ENCODE results near the gene RXRB. TPM values are rescaled to one million over a fixed set of nuclear protein-coding genes. Genes with fewer than 3 reads are reported as not detected.

The RXRB gene
- total and polyA plus RNA-seq, 2 of the 13 experiments (the other 11 are each of a cell fraction or from before 2014, with no cell fraction given): 26.7 to 55.7 TPM

- 0 out of 2 replicates have a peak, but pooled peaks have one; percentile 47 for TF ChIP-seq ZNF335 (CRISPR knock-in tag; IDR thresholded peaks at IDR 0.05)
- TF ChIP-seq YY1 (IDR thresholded peaks at IDR 0.05; ENCODE audit: insufficient read depth, insufficient replicate concordance, low read depth, low read length): peak; percentile 42
- TF ChIP-seq KAT8 (CRISPR knock-in tag; IDR thresholded peaks at IDR 0.05): peak; percentile 41; the same call in 1 of the 2 replicates
- no peak for TF ChIP-seq IKZF1 (IDR thresholded peaks at IDR 0.05)
- peak; percentile 51; the same call in 1 of the 2 replicates for TF ChIP-seq KMT2A (CRISPR knock-in tag; IDR thresholded peaks at IDR 0.05)
- TF ChIP-seq ZNF329 (CRISPR knock-in tag; IDR thresholded peaks at IDR 0.05; ENCODE audit: low read depth): 0 out of 2 replicates have a peak, but pooled peaks have one; percentile 31
- no peak for TF ChIP-seq SRF (IDR thresholded peaks at IDR 0.05; ENCODE audit: low read depth, low read length)
- TF ChIP-seq PREB (CRISPR knock-in tag; IDR thresholded peaks at IDR 0.05): no peak
- TF ChIP-seq ZNF124 (CRISPR knock-in tag; IDR thresholded peaks at IDR 0.05): peak; percentile 48; the same call in 1 of the 2 replicates
- TF ChIP-seq ZNF232 (CRISPR knock-in tag; IDR thresholded peaks at IDR 0.05; ENCODE audit: borderline replicate concordance): peak; percentile 62; the same call in 1 of the 2 replicates
- no peak for TF ChIP-seq ZNF710 (CRISPR knock-in tag; IDR thresholded peaks at IDR 0.05; ENCODE audit: borderline replicate concordance)
- peak; percentile 67 for TF ChIP-seq SAP130 (CRISPR knock-in tag; IDR thresholded peaks at IDR 0.05; ENCODE audit: low read depth)
- TF ChIP-seq BRF2 (CRISPR knock-in tag; IDR thresholded peaks at IDR 0.05): no peak
- no peak for TF ChIP-seq ZNF3 (CRISPR knock-in tag; IDR thresholded peaks at IDR 0.05)
- TF ChIP-seq ZNF44 (CRISPR knock-in tag; IDR thresholded peaks at IDR 0.05): no peak
- no peak; the same call in 1 of the 2 replicates for TF ChIP-seq YEATS2 (CRISPR knock-in tag; IDR thresholded peaks at IDR 0.05; ENCODE audit: borderline replicate concordance)
- TF ChIP-seq, protein P1, sequence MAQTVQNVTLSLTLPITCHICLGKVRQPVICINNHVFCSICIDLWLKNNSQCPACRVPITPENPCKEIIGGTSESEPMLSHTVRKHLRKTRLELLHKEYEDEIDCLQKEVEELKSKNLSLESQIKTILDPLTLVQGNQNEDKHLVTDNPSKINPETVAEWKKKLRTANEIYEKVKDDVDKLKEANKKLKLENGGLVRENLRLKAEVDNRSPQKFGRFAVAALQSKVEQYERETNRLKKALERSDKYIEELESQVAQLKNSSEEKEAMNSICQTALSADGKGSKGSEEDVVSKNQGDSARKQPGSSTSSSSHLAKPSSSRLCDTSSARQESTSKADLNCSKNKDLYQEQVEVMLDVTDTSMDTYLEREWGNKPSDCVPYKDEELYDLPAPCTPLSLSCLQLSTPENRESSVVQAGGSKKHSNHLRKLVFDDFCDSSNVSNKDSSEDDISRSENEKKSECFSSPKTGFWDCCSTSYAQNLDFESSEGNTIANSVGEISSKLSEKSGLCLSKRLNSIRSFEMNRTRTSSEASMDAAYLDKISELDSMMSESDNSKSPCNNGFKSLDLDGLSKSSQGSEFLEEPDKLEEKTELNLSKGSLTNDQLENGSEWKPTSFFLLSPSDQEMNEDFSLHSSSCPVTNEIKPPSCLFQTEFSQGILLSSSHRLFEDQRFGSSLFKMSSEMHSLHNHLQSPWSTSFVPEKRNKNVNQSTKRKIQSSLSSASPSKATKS (CRISPR knock-in tag; IDR thresholded peaks at IDR 0.05): no peak
- TF ChIP-seq ZNF580 (CRISPR knock-in tag; IDR thresholded peaks at IDR 0.05; ENCODE audit: borderline replicate concordance, low read depth): no peak
- no peak for TF ChIP-seq TBX3 (IDR thresholded peaks at IDR 0.05; ENCODE audit: borderline replicate concordance)
- no peak for TF ChIP-seq ZNF703 (CRISPR knock-in tag; IDR thresholded peaks at IDR 0.05; ENCODE audit: borderline replicate concordance)
- no peak for TF ChIP-seq ZFP36 (IDR thresholded peaks at IDR 0.05; ENCODE audit: borderline replicate concordance, low read depth, low read length, partially characterized antibody)
- no peak for TF ChIP-seq EZH2 (conservative IDR thresholded peaks at IDR 0.05; ENCODE audit: low read depth, low read length)
- no peak for TF ChIP-seq ZNF720 (CRISPR knock-in tag; IDR thresholded peaks at IDR 0.05)
- TF ChIP-seq ZBTB7A (CRISPR knock-in tag; IDR thresholded peaks at IDR 0.05): 0 out of 2 replicates have a peak, but pooled peaks have one; percentile 28
- 0 out of 2 replicates have a peak, but pooled peaks have one; percentile 17 for TF ChIP-seq ETV5 (CRISPR knock-in tag; IDR thresholded peaks at IDR 0.05; ENCODE audit: borderline replicate concordance)
These were observed 47.6 kb upstream of the RXRB start (continued) for GRCh38 chr6:33247977-33248642.
